Esophagus muscularis mucosa (tissue), 4 donors: ENCODE data around the gene BBS7. TPM values are rescaled to one million over a fixed set of nuclear protein-coding genes. Genes with fewer than 3 reads are reported as not detected.

Experiments
- DNase-seq: peaks from one replicate; pipeline ENCODE4 v3.0.0-alpha.2; 2017; ENCODE audit errors: extremely low spot score
- H3K27ac ChIP-seq, 4 donors: fragments of 200-600 bp; sonication (generic); replicated peaks in 1 of 4; 1 replicate in 3 of 4; 2 replicates in 1 of 4; pipeline ENCODE4 v1.5.1; 2016 to 2019; ENCODE audit warnings: mild to moderate bottlenecking in 1 of 4
- H3K27me3 ChIP-seq, 4 donors: fragments of 200-600 bp; sonication (generic); one replicate each; pipeline versions ENCODE4 v1.5.1 to v1.6.0; 2016 to 2019
- H3K36me3 ChIP-seq, 4 donors: fragments of 200-600 bp; sonication (generic); one replicate each; pipeline ENCODE4 v1.5.1; 2016 to 2019
- H3K4me1 ChIP-seq, 4 donors: fragments of 200-600 bp; sonication (generic); one replicate each; pipeline ENCODE4 v1.5.1; 2016 to 2019
- H3K4me3 ChIP-seq, 4 donors: fragments of 200-600 bp; sonication (generic); 1 replicate in 2 of 4; 2 replicates in 2 of 4; pipeline ENCODE4 v1.5.1; 2016 to 2019; ENCODE audit warnings: mild to moderate bottlenecking in 4 of 4, moderate library complexity in 1 of 4
- H3K9me3 ChIP-seq, 4 donors: fragments of 200-600 bp; sonication (generic); 1 replicate in 3 of 4; 2 replicates in 1 of 4; pipeline ENCODE4 v1.5.1; 2016 to 2019
- CTCF ChIP-seq, 3 experiments: fragments of 200-600 bp in 2 of 3; fragments of 450-650 bp in 1 of 3; sonication (generic) in 2 of 3; IDR thresholded peaks; one replicate each; pipeline ENCODE4 v1.5.1; 2017 to 2019; ENCODE audit warnings: antibody characterized with exemption in 3 of 3, mild to moderate bottlenecking in 2 of 3, moderate library complexity in 1 of 3
- EP300 ChIP-seq: sonication (generic); formaldehyde crosslinking; IDR thresholded peaks from one replicate; pipeline ENCODE4 v1.6.1; 2017; ENCODE audit warnings: antibody characterized with exemption
- POLR2A ChIP-seq: fragments of 450-650 bp; IDR thresholded peaks from one replicate; pipeline ENCODE4 v1.6.1; 2017; ENCODE audit warnings: antibody characterized with exemption, moderate library complexity, mild to moderate bottlenecking, low read depth
- POLR2AphosphoS5 ChIP-seq, 2 donors: sonication (generic); formaldehyde crosslinking; IDR thresholded peaks; one replicate each; pipeline ENCODE4 v1.6.1; 2017; ENCODE audit warnings: antibody characterized with exemption in 2 of 2
- WGBS: methylation state at CpG from one replicate; pipeline ENCODE4 v1.1.5; 2018; 5-methylcytosine and 5-hydroxymethylcytosine counted together
- intact Hi-C: fragments of 100-400 bp; cut with DNase I; formaldehyde crosslinking; loops from one replicate; pipeline ENCODE4 v1.15.1; 2023
- total RNA-seq, 4 donors: library from RNA; depleted of rRNA; stranded (reverse); fragments of >200 nt; gene quantifications; one replicate each; pipeline versions ENCODE4 v1.1.0 to v1.2.1, GENCODE V29; 2016

The BBS7 gene
- total RNA-seq, 4 donors from 2014 or later, result 14.3 to 17.9 (median 15.2) TPM

- 24% methylated on average over 4 of the region's 4 CpGs for WGBS
- H3K4me1 ChIP-seq, result peaks cover 6 to 25% (median 20%) of the 10 kb centered on the region in 4 donors
- intact Hi-C loops, result loop anchor here (5.0 kb wide), 1 partner anchor 104 kb away; the partner anchor contains the start of gene ANXA5
These were observed 68.6 kb downstream of the BBS7 start for GRCh38 chr4:121801715-121802075.

DNA sequence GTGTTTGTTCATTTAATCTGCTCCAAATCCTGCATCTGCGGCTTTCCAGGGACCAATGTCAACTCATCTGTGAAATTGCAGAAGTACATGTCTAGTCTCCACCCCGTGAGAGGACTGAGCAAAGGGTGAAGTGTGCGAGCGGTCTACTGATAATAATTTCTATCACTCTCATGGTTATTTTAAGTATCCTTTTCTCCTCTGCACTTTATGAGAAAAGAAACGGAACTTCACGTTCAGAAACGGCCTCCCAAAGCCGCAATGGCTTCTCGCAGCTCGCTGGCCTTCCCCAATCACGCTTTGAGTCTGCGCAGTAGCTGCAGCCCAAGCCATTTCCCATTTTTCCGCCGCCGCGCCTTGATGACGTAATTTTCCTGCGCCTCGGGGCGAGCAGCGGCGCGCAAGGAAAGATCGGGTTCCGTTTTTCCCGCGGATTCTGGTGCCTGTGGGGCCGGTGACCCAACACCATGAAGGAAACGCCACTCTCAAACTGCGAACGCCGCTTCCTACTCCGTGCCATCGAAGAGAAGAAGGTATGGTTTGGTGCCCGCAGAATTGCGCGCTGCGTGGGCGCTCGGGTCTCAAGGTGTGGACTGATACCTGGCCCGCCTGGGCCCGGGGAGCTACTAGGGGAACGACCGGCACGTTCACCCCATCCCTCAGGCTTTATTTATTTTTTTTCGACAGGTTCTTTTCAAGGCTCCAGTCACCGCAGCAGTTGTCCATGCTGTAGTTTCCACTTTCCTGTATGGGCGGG, 69.1 kb downstream of the BBS7 start, which contains the start of gene EXOSC9:
Gene EXOSC9, plus strand, starts transcription at position 363 of the 754 bp plus-strand sequence. Its CDS starts 102 bp downstream, at position 465.
- H3K27me3 ChIP-seq, result no peaks in the 10 kb centered on the region
- TF ChIP-seq CTCF (IDR thresholded peaks at IDR 0.05) (peak in 1 of 3 experiments; percentile 23), EP300 (no peak), POLR2AphosphoS5 (IDR thresholded peaks at IDR 0.05) (peak; percentile 96 to 99)
- intact Hi-C loops, result loop anchor here (5.0 kb wide), 1 partner anchor 104 kb away; the partner anchor contains the start of gene ANXA5
- under 1% methylated on average over 48 of the region's 48 CpGs for WGBS
- peak within 1 kb of the TSS; percentile 87 to 92 (median 90) for H3K27ac ChIP-seq
- peak within 1 kb of the TSS; percentile 70 to 91 (median 74) for H3K4me3 ChIP-seq
- peak; percentile 96 for DNase-seq
- H3K9me3 ChIP-seq, result no peaks in the 10 kb centered on the region
- peaks cover 6 to 25% (median 20%) of the 10 kb centered on the region in 4 donors for H3K4me1 ChIP-seq
- H3K36me3 ChIP-seq, result peaks cover 20 to 37% (median 31%) of the 10 kb centered on the region in 4 donors

More at GRCh38 chr4:121801715-121802075, 68.6 kb downstream of the BBS7 start:
- TF ChIP-seq POLR2AphosphoS5 (IDR thresholded peaks at IDR 0.05), result no peak
- TF ChIP-seq EP300, result no peak
- no peak for TF ChIP-seq POLR2A
- TF ChIP-seq CTCF (IDR thresholded peaks at IDR 0.05), result no peak
- no peak for DNase-seq
- Histone ChIP-seq H3K27me3 (no peaks in the 10 kb centered on the region), H3K27ac (peak overlapping the region; percentile 87 to 92 (median 90)), H3K36me3 (peaks cover 24 to 42% (median 36%) of the 10 kb centered on the region in 4 donors), H3K4me3 (peak overlapping the region; percentile 70 to 91 (median 74)), H3K9me3 (no peaks in the 10 kb centered on the region)

DNA sequence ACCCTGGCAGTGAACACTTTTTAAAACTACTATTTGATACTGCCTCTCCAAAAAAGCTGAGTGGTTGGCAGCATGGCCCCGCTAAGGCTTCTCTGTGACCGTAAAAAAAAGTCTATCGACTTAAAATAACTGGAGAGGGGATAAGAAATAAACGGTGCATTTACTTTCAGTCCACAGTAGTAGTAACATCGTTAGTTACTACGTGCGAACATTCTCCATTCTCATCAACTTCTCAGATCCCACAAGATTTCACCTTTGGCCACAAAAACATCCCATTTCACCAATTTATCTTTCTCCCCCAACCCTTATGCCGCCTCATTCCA, 69.7 kb downstream of the BBS7 start:
- peaks cover 6 to 25% (median 20%) of the 10 kb centered on the region in 4 donors for H3K4me1 ChIP-seq
- 65% methylated on average over 8 of the region's 8 CpGs for WGBS
- peaks cover 15 to 31% (median 26%) of the 10 kb centered on the region in 4 donors for H3K36me3 ChIP-seq

GRCh38 chr4:121799867-121800501, 70.3 kb downstream of the BBS7 start:
- 76% methylated on average over 3 of the region's 3 CpGs for WGBS
- H3K4me3 ChIP-seq, result peak overlapping the region in 1 of 4 donors; percentile 72
- no peaks in the 10 kb centered on the region for H3K27me3 ChIP-seq
- intact Hi-C loops, result loop anchor here (5.0 to 10.0 kb wide), 2 partner anchors 103 to 355 kb away; partner anchors contain the start of genes ANXA5 and BLTP1
- H3K4me1 ChIP-seq, result peaks cover 6 to 25% (median 20%) of the 10 kb centered on the region in 4 donors
- peaks cover 14 to 25% (median 21%) of the 10 kb centered on the region in 4 donors for H3K36me3 ChIP-seq
- DNase-seq, result no peak
- TF ChIP-seq EP300, result no peak
- TF ChIP-seq POLR2AphosphoS5 (IDR thresholded peaks at IDR 0.05), result no peak
- TF ChIP-seq POLR2A, result no peak
- TF ChIP-seq CTCF (IDR thresholded peaks at IDR 0.05), result no peak
- H3K27ac ChIP-seq, result peak overlapping the region; percentile 87 to 92 (median 90)
- H3K9me3 ChIP-seq, result no peaks in the 10 kb centered on the region

More for the DNA sequence above, 69.7 kb downstream of the BBS7 start:
- DNase-seq, result no peak
- peak overlapping the region; percentile 87 to 92 (median 90) for H3K27ac ChIP-seq
- TF ChIP-seq EP300 (no peak), POLR2AphosphoS5 (IDR thresholded peaks at IDR 0.05) (no peak), CTCF (IDR thresholded peaks at IDR 0.05) (no peak), POLR2A (no peak)
- H3K9me3 ChIP-seq, result no peaks in the 10 kb centered on the region
- peak overlapping the region; percentile 70 to 91 (median 74) for H3K4me3 ChIP-seq
- intact Hi-C loops, result loop anchor here (5.0 kb wide), 1 partner anchor 103 kb away; the partner anchor contains the start of gene ANXA5
- H3K27me3 ChIP-seq, result no peaks in the 10 kb centered on the region
